Fibroblast of skin of right quadriceps (primary cell): Measurements from ENCODE around the gene SEC14L5.
A peak's percentile ranks its signal among the peaks of the same experiment; 100 is the strongest.

Experiments used
- DNase-seq: peaks from one replicate; pipeline ENCODE4 v3.0.0-alpha.2; 2013

The SEC14L5 gene

DNA sequence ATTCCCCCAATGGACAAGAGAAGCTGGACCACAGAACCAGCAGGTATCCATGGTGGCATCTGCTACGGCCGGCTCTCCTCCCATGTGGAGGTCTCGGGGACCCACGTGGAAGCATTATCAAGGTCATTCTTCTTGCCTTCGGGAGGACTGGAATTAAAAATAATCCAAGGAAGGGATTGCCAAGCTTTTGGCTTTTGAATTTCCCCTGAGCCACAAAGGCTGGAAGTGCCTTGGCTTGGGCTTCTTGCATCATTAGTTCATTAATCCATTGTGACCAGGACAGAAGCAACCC is 59.5 kb downstream of the SEC14L5 start:
- no peak for DNase-seq

DNA sequence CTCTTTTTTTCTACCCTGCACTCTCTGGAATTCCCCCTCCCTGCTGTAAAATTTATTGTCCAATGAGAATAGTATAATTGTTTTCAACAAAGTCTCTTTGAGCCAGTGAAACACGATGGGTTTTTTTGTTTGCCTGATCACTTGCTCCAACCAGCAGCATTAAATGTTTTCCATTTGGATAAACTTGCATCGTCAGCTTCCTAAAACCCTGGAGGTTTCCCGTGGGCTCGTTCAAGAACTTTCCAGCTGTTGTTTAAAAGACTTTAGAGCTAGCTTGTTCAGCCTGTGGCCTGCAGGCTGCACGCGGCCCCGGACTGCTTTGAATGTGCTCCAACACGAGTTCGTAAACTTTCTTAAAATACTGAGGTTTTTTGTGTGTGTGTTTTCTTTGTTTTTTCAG is 60.7 kb downstream of the SEC14L5 start:
- no peak for DNase-seq

DNA sequence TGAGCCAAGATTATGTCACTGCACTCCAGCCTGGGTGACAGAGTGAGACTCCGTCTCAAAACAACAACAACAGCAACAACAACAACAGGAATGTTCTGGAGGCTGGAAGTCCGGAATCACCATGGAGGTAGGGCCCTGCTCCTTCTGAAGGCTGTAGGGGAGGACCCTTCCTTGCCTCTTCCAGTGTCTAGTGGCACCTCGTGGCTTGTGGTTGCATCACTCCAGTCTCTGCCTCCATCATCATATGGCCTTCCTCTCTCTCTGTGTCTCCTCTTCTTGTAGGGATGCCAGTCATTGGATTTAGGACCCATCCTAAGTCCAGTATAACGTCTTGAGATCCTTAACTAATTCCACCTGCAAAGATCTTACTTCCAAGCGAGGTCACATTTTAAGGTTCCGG is 61.6 kb downstream of the SEC14L5 start:
- DNase-seq = no peak

DNA sequence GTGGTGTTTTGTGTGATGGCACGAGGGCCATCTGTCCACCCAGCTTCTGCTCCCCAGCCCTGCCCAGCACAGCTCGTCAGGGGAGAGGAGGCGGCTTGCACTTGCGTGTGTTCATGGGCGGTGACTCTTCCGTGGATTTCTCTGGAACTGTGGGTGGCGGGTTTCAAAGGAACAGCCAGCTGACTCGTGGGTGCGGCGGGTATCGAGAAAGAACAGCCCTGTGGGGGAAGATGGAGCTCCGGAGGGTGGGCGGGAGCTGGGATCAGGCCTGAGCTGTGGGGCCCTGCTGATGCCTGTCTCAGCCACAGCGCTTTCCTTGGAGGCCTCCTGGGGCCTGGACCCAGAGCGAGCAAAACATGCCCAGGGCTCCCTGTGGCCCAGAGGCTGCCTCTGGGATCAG is 62.4 kb downstream of the SEC14L5 start:
- DNase-seq = no peak

DNA sequence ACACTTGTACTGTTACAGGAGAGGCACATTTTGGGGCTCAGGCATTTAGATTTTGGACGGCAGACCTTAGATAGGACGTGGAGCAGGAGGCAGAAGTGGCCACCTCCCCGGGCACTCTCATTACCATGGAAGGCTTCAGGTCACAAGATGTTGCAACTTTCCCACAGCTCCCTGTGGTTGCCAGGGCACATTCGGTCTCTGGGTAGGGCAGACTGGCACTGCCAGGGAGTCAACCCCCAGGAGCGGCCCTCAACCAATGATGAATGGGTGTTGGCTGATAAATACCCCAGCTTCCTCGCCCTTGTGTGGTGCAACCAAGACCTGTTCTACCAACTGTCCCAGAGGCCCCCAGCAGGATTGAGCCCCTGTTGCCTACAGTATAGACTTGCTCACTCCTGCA is 64.4 kb downstream of the SEC14L5 start:
- DNase-seq = no peak

DNA sequence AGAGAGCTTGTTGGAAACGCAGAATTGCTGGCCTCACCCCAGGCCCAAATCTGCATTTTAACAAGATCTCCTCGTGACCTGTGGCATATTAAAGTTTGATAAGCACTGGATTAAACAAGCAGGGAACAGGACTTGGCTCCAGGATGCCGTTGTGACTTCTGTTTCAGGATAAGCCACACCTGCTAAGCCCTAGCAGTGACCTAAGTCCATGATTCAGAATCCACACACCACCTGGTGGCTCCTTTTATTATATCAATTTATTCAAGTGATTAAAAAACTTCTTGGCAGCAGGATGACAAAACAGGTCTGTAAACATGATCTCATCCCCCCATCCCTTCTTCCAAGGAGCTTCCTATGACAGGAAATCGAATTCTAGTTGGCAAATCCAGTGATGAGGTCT is 66.5 kb downstream of the SEC14L5 start:
- DNase-seq = no peak

DNA sequence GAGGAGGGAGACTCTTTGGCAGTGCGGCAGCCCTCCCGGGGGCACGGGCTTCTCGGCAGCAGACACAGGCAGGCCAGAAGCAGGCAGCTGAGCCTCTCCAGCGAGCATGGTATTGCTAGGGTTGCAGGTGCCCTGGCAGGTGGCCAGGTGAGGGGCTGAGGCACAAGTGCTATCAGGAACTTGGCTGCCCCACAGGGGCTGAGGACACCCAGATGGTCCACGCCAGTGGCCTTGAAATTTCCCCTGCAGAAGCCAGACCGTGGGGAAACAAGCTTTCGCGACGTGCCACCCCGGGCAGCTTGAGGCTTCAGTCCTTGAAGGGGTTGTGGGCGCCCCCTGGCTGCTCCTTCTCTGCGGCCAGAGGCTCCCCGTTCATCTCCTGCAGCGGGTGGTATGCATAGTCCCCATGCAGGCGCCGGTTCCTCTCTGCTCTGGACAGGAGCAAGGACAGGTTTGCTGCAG is 67.1 kb downstream of the SEC14L5 start:
- no peak for DNase-seq

DNA sequence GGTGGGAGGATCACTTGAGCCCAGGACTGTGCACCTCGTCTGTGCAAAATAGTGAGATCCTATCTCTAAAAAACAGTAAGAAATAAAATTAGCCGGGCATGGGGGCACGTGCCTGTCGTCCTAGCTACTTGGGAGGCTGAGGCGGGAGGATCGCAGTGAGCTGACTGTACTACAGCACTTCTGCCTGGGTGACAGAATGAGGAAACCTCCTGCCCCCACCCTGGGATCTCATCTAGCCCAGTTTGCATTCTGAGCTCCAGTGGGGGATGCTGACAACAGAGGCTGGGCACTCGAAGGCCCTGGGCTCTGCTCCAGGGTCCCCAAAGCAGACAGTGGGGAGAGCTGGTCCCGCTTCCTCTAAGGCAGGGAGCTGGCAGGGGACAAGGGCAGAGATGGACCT is 68.5 kb downstream of the SEC14L5 start:
- no peak for DNase-seq

DNA sequence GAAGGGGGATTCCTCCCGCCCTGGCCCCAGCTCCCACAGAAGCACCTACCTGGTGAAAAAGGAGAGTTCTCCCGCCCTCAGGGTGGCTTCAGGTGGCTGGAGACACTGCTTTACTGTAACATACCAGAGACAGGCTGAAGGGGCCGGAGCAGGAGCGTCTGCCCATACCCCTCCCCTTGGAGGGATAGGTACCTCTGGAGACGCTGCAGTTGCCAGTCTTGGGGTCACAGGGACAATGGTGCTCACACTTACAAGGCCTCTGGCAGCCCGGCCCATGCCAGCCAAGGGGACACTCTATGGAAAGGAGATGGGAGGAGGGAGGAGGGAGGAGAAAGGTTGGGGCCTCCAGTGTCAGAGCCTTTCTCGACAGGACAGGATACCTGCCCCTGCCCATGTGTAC is 69.0 kb downstream of the SEC14L5 start:
- DNase-seq = no peak

DNA sequence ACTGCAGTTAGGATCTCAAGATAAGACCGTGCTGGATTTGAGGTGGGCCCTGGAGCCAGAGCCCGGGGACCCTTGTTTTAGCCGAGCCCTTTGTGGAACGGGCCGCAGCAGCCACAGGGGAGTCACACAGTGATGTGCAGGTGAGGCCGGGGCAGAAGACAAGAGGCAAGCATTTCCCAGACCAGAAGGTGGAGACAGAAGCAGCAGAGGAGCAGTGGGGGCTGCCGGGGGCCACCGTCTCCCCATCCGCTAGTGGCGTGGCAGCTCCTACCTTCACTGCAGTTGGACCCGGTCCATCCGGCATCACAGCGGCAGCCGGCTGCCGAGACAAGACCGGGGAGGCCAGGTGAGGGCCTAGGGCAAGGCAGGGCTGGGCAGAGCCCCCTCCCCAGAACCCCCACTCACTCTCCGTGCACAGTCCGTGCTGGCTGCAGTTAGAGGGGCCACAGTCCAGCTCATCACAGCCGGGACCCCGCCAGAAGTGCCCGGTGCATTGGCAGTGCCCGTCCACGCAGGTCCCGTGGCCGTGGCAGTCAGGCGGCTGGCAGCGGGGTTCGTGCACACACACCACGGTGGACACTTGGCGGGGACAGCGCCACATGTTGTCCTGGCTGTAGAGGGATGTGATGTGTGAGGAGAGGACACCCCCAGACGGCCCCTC is 69.6 kb downstream of the SEC14L5 start:
- no peak for DNase-seq

DNA sequence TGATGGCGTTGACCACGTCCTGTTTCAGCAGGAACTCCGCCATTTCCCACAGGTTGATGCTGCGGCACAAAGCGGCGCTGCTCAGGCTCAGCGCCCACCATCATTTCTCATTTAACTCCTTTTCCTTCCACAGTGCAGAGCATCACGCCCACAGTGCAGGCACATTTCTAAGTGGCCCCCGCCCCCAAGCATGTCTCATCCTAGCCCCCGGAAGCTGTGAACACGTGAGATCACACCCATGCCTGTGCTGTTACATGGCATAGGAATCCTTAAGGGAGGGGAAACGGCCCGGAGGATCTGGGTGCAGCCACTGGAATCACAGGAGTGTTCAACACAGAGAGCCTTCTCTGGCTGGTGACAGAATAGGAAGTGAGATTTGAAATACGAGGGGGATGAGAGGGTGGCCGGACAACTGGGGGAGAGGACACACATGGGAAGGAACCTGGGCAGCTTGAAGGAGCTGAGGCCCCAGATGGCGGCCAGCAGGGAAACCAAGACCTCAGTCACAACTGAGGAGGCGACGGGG is 70.9 kb downstream of the SEC14L5 start:
- no peak for DNase-seq

DNA sequence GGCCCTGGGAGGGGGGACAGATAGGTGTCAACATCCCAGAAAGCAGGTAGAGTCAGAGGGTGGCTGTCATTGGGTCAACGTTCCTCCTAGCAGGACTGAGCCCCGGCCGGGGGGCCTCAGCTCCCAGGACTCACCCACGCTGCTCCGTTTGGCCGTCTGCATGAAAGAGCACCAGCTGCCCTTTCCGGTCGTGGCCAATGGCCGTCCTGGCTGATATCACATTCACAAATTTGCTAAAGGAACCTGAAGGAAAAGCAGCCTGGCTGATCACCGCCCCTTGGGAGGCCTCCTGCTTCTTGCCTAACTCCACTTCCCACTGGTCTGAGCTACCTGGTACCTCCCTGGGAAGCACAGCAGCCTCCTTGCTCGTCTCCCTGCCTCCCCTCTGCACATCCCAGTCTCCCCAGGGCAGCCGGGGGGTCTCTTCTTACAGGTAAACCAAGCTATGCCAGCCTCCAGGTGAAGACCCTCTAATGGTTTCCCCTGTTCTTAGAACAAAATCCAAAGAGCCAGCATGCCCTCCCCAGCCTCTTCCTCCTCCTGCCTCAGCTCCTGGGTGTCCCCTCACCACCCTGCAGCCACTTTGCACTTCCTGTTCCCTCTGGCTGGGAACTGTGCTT is 72.2 kb downstream of the SEC14L5 start:
- no peak for DNase-seq

DNA sequence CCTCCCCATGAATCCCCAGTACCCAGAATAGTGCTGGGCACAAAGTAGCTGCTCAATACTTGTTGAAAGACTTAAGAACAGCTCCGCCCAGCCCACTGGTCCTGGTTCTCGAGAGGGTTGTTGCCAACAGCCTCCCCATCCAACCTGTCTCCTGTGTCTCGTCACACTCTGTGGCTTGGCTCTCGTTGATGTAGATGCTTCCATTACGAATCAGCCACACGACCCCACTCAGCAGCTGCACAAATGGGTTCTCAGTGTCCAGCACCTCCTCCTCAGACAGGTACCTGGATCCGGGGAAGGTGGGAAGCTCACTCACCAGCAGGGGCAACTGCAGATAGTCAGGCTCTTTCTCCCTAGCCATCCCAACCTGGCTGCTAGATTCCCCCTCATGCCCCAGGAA is 73.5 kb downstream of the SEC14L5 start:
- DNase-seq = no peak

DNA sequence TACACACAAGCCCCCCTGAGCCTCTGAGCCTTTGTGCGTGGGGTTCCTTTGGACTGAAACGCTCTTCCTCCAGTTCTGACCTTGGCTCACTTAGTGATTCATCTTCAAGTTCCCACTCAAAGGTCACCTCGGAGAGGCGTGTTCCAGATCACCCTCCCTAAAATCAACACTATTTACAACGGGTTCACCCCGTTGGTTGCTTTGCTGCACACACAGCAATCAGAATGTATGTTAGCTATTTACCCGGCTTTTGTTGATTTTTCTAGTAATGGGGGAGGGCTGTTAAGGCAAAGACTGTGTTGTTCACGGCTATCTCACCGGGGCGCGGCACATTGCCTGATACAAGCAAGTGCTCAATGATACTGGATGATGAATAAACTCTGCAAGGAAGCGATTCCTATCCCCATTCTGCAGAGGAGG is 74.6 kb downstream of the SEC14L5 start:
- DNase-seq = no peak

DNA sequence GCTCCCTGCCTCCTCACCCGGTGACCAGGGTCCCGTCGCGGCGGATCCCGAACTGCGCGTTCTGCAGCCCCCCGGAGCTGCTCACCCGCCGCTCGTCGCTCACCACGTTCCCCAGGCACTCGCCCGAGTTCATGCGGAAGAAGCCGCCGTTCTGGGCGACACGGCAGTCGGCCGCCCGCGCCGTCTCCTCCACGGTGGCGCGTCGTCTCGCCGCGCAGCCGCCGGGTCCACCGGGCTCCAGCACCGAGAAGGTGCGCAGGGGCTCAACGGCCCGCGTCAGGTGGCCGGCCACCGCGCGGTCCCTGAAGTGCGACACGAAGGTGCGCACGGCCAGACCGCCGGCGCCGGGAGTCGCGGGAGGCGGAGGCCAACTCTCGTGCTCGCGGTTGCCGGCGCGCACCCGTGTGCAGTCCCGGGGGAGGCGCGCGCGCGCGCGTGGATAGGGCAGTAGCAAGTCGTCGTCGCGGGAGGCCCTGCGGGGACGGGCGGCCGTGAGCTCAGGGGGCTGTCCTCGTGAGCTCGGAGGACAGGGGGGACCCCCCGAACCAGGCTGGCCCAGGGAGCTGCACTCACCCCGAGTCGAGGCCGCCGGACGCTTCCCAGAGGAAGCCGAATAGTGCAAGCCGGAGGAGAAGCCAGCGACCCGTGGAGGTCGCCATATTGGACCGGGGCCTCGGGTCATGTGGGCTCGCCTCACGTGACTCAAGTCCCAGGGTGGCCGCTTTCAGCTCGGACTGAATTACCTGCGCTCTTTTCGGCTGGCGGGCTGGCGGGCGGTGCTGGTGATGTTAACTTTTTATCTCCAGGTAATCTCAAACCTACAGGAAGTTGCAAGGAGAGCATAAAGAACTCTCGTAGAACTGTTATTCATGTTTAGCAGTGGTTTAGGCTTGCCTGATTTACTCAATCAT is 75.4 kb downstream of the SEC14L5 start, which contains the start of gene NAGPA:
Gene NAGPA (minus strand): TSS at position 680 of the 911 bp plus-strand sequence. CDS start 21 bp downstream, at position 659.
- peak; percentile 81 for DNase-seq

DNA sequence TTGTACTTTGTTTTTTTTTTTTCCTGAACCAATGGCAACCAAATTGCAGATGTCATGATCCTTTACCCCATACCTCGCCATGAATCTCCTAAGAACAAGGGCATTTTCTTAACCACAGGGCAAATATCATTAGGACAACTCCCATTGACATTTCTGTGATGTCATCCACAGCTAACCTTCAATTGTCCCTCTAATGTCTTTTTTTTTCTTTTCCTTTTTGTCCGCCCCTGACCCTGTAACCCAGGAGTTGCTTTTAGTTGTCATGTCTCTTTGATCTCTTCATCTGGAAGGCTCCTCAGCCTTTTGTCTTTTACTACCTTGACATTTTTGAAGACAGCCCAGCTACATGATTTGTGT is 76.0 kb downstream of the SEC14L5 start:
- DNase-seq = no peak

DNA sequence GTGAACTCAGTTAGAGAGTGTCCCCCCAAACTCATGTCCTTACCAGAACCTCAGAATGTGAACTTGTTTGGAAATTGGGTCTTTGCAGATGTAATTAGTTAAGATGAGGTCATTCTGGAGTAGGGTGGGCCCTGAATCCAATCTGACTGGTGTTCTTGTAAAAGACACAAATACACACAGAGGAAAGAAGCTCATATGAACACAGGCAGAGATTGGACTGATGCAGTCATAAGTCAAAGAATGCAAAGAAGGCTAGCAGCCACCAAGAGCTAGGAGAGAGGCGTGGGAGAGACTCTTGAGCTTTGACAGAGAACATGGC is 77.7 kb downstream of the SEC14L5 start:
- no peak for DNase-seq

DNA sequence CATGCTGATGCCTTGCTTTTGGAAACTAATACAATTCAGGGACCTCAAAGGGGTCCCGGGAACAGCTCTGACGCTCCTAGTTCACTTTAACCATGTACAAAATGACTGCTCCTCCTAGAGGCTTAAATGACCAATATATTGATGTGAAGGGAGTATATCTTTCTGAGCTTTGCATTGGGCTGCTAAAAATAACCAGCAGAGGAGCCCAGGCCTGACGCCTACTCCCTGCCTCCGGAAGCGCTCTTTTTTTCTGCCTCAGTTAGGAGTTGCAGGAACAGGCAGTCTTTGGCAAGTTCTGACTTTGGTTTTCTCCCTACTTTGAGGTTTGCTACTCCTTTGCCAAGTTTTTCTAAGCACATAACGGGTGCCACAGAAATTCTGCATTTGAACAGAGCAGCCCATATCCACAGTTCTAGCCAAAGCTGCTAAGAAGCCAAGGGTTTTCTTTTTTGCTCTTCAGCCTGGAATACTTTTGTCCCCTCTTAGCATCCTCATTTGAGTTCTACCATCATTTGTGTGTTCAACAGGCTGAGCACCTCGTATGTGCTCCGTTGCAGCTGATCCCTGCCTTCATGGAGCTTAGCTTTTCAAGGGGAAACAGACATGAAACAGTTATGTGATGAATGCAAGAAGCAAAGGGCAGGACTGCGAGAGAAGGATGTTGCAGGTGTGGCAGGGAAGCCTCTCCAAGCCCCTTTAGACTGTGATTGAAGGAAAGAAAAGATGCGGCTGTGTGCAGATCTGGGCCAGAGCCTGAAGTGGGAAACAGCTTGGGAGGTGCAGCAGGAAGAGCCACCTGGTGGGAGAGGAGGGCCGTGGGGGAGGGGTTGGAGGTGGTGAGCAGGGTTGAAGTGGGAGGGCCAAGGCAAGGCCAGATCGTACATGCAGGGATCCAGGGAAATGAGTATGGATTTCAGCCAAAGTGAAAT is 78.4 kb downstream of the SEC14L5 start:
- DNase-seq = no peak

DNA sequence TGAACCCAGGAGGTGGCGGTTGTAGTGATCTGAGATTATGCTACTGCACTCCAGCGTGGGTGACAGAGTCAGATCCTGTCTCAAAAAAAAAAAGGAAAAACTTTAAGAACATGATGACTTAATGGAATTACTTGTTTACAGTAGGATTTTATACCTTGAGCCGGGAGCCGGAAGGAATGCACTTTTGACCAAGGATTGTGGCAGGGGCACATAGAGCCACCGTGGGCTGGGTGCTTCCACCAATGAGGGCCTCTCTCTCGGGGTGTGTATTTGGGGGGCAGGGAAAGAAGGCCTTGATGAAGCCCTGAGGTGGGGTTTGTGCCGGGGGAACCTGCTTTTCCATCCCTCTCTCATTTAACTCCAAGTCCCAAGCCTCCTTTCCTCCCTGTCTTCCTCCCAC is 82.3 kb downstream of the SEC14L5 start:
- no peak for DNase-seq

DNA sequence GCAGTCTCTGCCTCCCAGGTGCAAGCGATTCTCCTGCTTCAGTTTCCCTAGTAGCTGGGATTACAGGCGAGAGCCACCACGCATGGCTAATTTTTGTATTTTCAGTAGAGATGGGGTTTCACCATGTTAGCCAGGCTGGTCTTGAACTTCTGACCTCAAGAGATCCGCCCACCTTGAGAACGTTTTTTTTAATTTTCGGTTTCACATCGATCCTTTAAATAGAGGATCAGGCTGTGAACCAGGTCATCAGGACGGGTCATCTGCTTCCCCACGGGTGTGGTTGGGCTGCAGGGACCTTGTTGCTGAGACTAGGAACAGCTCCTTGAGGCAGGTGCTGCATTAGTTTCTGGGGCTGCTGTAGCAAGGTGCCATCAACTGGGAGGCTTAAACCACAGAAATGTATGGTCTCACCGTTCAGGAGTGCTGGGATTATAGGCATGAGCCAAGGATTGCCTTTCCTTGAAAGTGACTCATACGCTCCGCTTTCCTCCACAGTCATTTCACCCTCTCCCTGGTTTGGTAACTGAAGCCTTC is 83.5 kb downstream of the SEC14L5 start:
- peak; percentile 55 for DNase-seq

DNA sequence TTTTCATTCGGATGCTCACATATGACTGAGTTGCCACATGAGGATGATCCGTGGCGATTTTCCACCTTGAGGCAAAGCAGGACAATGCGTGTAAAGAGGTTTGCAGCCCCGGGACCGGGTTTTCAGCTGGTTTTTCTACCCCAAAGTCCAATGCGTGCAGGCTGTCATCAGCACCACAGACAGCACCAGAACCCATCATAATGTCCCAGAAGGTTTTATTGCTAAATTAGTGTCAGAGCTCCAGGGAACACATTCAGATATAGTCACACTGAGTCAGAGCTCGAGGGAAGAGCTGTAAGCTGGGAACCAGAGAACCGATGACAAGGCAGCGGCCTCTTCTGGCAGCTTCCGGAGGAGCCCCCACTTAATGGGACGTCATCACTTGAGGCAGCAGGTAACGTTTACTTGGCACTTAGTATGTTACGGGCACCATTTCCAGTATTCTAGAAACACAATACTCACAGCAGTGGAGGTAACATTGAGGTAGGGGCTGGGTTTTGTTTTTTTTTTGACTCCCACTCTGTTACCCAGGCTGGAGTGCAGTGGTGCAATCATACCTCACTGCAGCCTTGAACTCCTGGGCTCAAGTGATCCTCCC is 84.5 kb downstream of the SEC14L5 start:
- peak; percentile 44 for DNase-seq

DNA sequence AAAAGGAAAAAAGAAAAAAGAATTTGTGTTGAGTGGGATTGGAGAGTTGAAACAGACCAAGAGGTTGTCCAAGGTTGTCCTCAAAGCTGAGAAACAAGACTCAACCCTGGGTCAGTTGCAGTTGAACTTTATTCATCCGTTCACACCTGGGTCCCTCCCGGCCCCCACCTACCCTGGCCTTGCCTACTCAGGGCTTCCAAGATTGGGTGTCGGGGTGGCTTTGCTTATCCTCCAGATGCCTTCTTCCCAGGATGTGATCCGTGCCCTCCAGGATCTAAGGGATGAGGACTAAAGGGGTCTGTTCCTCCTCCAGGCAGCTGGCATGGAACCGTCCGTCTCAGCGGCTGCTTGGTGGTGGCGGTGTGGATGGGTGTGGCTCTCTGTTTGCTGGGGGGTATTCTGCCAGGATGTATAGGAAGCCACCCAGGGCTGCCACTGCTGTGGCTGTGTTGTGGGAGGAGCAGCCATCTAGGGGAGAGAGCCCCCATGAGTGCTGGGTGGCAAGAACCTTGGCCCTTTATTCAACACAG is 85.9 kb downstream of the SEC14L5 start:
- DNase-seq = no peak
